Measurements from ENCODE around the gene CPED1.

CPED1 gene

GRCh38 chr7:121080913-121081326 lies 92.4 kb downstream of the CPED1 start:
- no peaks in the 10 kb centered on the region for H3K36me3 ChIP-seq (ENCODE audit: insufficient read depth, low read depth, low read length)
- no peak overlapping the region for H3K9ac ChIP-seq (ENCODE audit: low read depth, low read length)
- H3K27ac ChIP-seq (ENCODE audit: low read length) = no peak overlapping the region
- no peaks in the 10 kb centered on the region for H3K9me3 ChIP-seq (ENCODE audit: insufficient read depth, low read depth, low read length)
- no peak overlapping the region for H3K4me3 ChIP-seq (ENCODE audit: low read length)
- no peaks in the 10 kb centered on the region; the same call in 1 of the 2 replicates for H3K4me1 ChIP-seq (ENCODE audit: insufficient read depth, low read length)
- H3K27me3 ChIP-seq (ENCODE audit: insufficient read depth, low read length) = no peaks in the 10 kb centered on the region

GRCh38 chr7:121081327-121081936 lies 92.9 kb downstream of the CPED1 start:
- H3K36me3 ChIP-seq (ENCODE audit: insufficient read depth, low read depth, low read length) = no peaks in the 10 kb centered on the region
- H3K27me3 ChIP-seq (ENCODE audit: insufficient read depth, low read length) = no peaks in the 10 kb centered on the region
- H3K4me3 ChIP-seq (ENCODE audit: low read length) = no peak overlapping the region
- no peaks in the 10 kb centered on the region; the same call in 1 of the 2 replicates for H3K4me1 ChIP-seq (ENCODE audit: insufficient read depth, low read length)
- H3K9me3 ChIP-seq (ENCODE audit: insufficient read depth, low read depth, low read length) = no peaks in the 10 kb centered on the region
- H3K27ac ChIP-seq (ENCODE audit: low read length) = no peak overlapping the region
- H3K9ac ChIP-seq (ENCODE audit: low read depth, low read length) = no peak overlapping the region

DNA sequence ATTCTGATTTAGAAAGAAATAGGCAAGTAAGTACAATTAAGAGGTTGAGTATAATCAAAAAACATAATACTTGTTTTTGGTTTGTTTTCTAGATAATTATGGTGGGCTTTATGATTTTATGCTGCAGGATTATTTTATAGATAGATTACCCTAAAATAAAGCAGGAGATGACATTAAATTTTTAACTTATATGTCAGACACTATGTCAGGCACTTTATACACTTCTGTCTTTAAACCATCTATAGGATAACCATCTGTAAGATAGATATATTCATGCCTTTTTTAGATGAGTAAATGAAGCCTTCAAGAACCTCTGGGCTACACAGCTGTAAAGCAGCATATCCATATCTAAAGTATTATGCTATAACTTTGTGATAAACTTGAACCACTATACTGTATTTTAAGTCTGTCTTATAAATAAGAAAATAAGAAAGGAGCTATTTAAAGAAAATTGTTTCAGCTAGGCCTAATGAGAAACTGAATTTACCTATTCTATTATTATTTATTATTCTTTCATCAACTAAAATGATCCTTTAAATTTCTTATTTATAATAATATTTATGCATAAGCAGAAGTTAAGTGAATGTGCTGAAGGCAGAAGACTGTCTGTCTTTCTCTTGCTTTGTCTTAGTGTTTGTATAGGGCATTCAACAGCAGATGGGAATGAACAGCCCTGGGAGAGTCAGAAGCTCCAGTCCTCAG lies 94.0 kb downstream of the CPED1 start:
- H3K36me3 ChIP-seq (ENCODE audit: insufficient read depth, low read depth, low read length) = no peaks in the 10 kb centered on the region
- H3K27ac ChIP-seq (ENCODE audit: low read length) = no peak overlapping the region
- no peak overlapping the region for H3K4me3 ChIP-seq (ENCODE audit: low read length)
- no peaks in the 10 kb centered on the region for H3K27me3 ChIP-seq (ENCODE audit: insufficient read depth, low read length)
- no peaks in the 10 kb centered on the region for H3K9me3 ChIP-seq (ENCODE audit: insufficient read depth, low read depth, low read length)
- H3K9ac ChIP-seq (ENCODE audit: low read depth, low read length) = no peak overlapping the region
- no peaks in the 10 kb centered on the region; the same call in 1 of the 2 replicates for H3K4me1 ChIP-seq (ENCODE audit: insufficient read depth, low read length)

DNA sequence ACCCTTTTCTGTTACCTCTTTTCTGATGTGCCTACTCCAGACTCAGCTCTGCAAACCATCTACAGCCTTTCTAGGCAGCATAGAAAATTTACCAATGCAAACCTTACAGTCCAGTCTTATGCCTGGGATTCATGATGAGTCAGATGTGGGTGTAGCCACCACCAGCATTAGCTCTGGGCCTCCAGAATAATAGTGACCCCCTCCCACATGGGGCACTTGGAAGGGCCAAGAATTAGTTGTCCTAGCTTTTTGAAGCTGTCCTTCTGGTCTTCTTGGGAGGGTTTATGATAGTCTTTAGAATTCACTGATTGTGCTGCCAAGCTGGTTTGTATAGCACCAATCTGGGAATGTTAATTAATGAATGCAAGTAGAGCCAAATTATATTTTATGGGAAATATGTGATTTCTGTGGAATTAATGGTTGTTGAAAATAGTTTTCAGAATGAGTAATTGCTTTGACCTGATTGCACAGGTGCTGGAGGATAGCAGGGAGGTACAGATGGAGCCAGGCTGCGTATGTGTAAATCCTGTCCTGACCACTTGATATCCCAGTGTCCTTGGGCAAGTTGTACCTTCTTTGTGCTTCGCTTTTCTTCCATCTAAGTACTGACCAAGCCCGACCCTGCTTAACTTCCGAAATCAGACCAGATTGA lies 94.8 kb downstream of the CPED1 start:
- no peak overlapping the region for H3K9ac ChIP-seq (ENCODE audit: low read depth, low read length)
- H3K4me3 ChIP-seq (ENCODE audit: low read length) = no peak overlapping the region
- no peak overlapping the region for H3K27ac ChIP-seq (ENCODE audit: low read length)
- no peaks in the 10 kb centered on the region for H3K27me3 ChIP-seq (ENCODE audit: insufficient read depth, low read length)
- H3K4me1 ChIP-seq (ENCODE audit: insufficient read depth, low read length) = no peaks in the 10 kb centered on the region; the same call in 1 of the 2 replicates
- no peaks in the 10 kb centered on the region for H3K9me3 ChIP-seq (ENCODE audit: insufficient read depth, low read depth, low read length)
- no peaks in the 10 kb centered on the region for H3K36me3 ChIP-seq (ENCODE audit: insufficient read depth, low read depth, low read length)

DNA sequence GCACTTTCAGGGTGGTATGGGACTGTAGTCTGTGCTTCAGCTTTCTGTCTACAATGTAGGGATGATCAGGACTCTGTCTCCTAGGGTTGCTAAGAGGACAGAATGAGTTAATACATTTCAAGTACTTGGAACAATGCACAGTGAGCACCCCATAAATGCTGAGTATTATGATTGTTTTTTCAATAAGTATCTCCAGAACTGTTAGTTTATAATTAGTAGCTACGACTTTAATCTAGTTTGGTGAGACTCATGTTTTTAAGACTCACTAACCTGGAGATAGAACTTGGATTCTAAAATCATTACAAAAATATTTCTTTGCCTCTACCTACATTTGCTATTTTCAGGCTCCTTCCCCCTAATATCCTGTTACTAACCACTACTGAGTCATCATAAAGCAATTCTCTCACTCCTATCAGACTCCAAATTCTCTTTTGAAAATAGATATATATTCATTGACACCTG lies 95.3 kb downstream of the CPED1 start:
- Histone ChIP-seq H3K9me3 (ENCODE audit: insufficient read depth, low read depth, low read length) (no peaks in the 10 kb centered on the region), H3K27me3 (ENCODE audit: insufficient read depth, low read length) (no peaks in the 10 kb centered on the region), H3K4me3 (ENCODE audit: low read length) (no peak overlapping the region), H3K27ac (ENCODE audit: low read length) (no peak overlapping the region), H3K4me1 (ENCODE audit: insufficient read depth, low read length) (no peaks in the 10 kb centered on the region; the same call in 1 of the 2 replicates), H3K9ac (ENCODE audit: low read depth, low read length) (no peak overlapping the region), H3K36me3 (ENCODE audit: insufficient read depth, low read depth, low read length) (no peaks in the 10 kb centered on the region)

GRCh38 chr7:121084256-121084655 lies 95.7 kb downstream of the CPED1 start:
- H3K4me3 ChIP-seq (ENCODE audit: low read length) = no peak overlapping the region
- no peak overlapping the region for H3K27ac ChIP-seq (ENCODE audit: low read length)

DNA sequence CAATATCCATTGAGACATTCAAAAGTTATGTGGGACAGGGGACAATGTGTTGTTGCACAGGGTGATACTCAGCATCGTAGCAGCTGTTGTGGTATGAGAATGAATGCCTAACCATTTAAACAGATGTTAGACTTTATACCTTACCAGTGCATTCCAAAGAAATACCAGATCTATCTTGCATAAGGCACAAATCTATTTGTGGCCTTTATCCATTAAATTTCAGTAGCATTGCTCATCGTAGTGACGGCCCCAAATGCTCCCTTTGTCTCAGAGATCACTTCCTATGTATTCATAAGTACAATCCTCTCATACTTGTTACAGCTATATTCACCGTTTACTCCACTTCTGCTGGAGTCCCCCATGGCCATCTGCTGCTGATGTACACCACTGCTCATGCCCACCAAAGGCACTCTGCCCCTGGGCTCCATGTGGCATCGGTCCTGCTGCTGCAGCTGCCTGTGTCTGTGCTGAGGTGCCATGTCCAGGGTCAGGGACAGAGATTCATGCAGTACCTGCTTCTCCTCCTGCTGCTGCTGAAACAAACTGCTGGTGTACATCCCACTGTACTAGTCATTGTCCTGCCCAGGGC lies 96.3 kb downstream of the CPED1 start:
- Histone ChIP-seq H3K4me3 (ENCODE audit: low read length) (no peak overlapping the region), H3K27me3 (ENCODE audit: insufficient read depth, low read length) (no peaks in the 10 kb centered on the region), H3K9me3 (ENCODE audit: insufficient read depth, low read depth, low read length) (no peaks in the 10 kb centered on the region), H3K9ac (ENCODE audit: low read depth, low read length) (no peak overlapping the region), H3K4me1 (ENCODE audit: insufficient read depth, low read length) (no peaks in the 10 kb centered on the region; the same call in 1 of the 2 replicates), H3K27ac (ENCODE audit: low read length) (no peak overlapping the region), H3K36me3 (ENCODE audit: insufficient read depth, low read depth, low read length) (no peaks in the 10 kb centered on the region)

More at GRCh38 chr7:121084256-121084655, 95.7 kb downstream of the CPED1 start:
- Histone ChIP-seq H3K9me3 (ENCODE audit: insufficient read depth, low read depth, low read length) (no peaks in the 10 kb centered on the region), H3K36me3 (ENCODE audit: insufficient read depth, low read depth, low read length) (no peaks in the 10 kb centered on the region), H3K9ac (ENCODE audit: low read depth, low read length) (no peak overlapping the region), H3K27me3 (ENCODE audit: insufficient read depth, low read length) (no peaks in the 10 kb centered on the region), H3K4me1 (ENCODE audit: insufficient read depth, low read length) (no peaks in the 10 kb centered on the region; the same call in 1 of the 2 replicates)

DNA sequence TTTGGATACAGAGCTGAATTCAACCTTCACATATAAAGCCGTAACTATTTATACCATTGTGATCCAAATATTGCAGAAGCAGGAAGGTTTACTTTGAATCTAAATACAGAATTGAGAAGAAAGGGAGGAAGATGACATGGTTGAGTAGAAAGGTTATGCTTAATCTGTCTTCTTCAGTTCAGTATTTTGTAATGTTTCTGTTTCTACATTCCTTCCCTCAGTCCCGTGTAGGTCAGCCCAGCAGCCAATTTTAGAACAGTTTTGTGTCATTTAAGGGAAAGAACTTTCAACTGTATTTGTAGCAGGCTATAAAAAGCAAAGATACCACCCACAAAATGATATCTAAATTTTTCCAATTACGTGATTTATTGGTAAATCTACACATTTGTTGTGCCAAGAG lies 97.4 kb downstream of the CPED1 start:
- H3K4me3 ChIP-seq (ENCODE audit: low read length) = no peak overlapping the region
- H3K27me3 ChIP-seq (ENCODE audit: insufficient read depth, low read length) = no peaks in the 10 kb centered on the region
- no peak overlapping the region for H3K27ac ChIP-seq (ENCODE audit: low read length)
- no peak overlapping the region for H3K9ac ChIP-seq (ENCODE audit: low read depth, low read length)
- H3K36me3 ChIP-seq (ENCODE audit: insufficient read depth, low read depth, low read length) = no peaks in the 10 kb centered on the region
- H3K4me1 ChIP-seq (ENCODE audit: insufficient read depth, low read length) = no peaks in the 10 kb centered on the region; the same call in 1 of the 2 replicates
- H3K9me3 ChIP-seq (ENCODE audit: insufficient read depth, low read depth, low read length) = no peaks in the 10 kb centered on the region

DNA sequence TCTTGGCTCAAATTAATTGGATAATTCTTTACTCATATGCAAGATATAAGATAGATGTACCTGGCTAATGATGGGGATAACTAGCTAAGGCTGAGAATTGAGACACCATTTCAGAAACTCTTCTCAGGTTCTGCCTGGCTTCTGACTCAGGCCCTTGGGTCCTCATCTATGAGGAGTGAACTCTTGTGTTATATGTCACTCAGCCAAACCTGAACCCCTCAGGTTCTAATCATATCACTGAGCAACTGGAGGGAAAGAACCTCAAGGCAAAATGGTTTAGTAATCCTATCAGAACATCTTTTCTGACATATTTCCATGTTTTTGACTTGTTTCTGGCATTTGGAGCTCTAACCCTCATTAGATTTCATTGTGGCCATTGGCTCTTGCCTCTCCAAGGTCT lies 100.4 kb downstream of the CPED1 start:
- Histone ChIP-seq H3K4me3 (ENCODE audit: low read length) (no peak overlapping the region), H3K9me3 (ENCODE audit: insufficient read depth, low read depth, low read length) (no peaks in the 10 kb centered on the region), H3K36me3 (ENCODE audit: insufficient read depth, low read depth, low read length) (no peaks in the 10 kb centered on the region), H3K27ac (ENCODE audit: low read length) (no peak overlapping the region), H3K27me3 (ENCODE audit: insufficient read depth, low read length) (no peaks in the 10 kb centered on the region), H3K9ac (ENCODE audit: low read depth, low read length) (no peak overlapping the region), H3K4me1 (ENCODE audit: insufficient read depth, low read length) (no peaks in the 10 kb centered on the region; the same call in 1 of the 2 replicates)

GRCh38 chr7:121094829-121095228 lies 106.3 kb downstream of the CPED1 start:
- no peaks in the 10 kb centered on the region for H3K9me3 ChIP-seq (ENCODE audit: insufficient read depth, low read depth, low read length)
- H3K27me3 ChIP-seq (ENCODE audit: insufficient read depth, low read length) = no peaks in the 10 kb centered on the region
- H3K4me3 ChIP-seq (ENCODE audit: low read length) = no peak overlapping the region
- H3K27ac ChIP-seq (ENCODE audit: low read length) = no peak overlapping the region
- H3K36me3 ChIP-seq (ENCODE audit: insufficient read depth, low read depth, low read length) = no peaks in the 10 kb centered on the region
- no peaks in the 10 kb centered on the region for H3K4me1 ChIP-seq (ENCODE audit: insufficient read depth, low read length)
- no peak overlapping the region for H3K9ac ChIP-seq (ENCODE audit: low read depth, low read length)

DNA sequence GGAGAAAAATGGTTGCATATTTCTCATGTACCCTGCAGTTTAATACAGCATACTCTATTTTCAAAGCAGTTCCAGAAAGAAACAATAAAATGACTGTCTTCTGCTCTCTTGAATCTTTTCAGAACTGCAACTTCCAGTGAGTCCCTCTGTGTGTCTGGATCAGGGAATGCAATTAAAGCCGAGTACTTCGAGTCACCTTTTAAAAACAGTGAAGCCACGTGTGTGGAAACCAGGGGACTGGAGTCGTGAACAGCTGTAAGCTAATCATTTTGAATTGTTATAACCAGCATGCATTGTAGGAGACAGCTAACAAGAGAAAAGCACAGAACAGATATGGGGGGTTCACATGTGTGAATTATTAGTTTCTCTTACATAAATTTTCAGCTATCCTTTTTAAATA lies 109.1 kb downstream of the CPED1 start:
- H3K4me1 ChIP-seq (ENCODE audit: insufficient read depth, low read length) = peaks cover 11% of the 10 kb centered on the region
- H3K4me3 ChIP-seq (ENCODE audit: low read length) = no peak overlapping the region
- H3K9ac ChIP-seq (ENCODE audit: low read depth, low read length) = no peak overlapping the region
- H3K27me3 ChIP-seq (ENCODE audit: insufficient read depth, low read length) = no peaks in the 10 kb centered on the region
- H3K27ac ChIP-seq (ENCODE audit: low read length) = no peak overlapping the region
- H3K9me3 ChIP-seq (ENCODE audit: insufficient read depth, low read depth, low read length) = no peaks in the 10 kb centered on the region
- no peaks in the 10 kb centered on the region for H3K36me3 ChIP-seq (ENCODE audit: insufficient read depth, low read depth, low read length)
